HepG2 (cell line): Measurements from ENCODE around the gene AMIGO1. TPM values are rescaled to one million over a fixed set of nuclear protein-coding genes. Genes with fewer than 3 reads are reported as not detected.

ENCODE experiments used
- BCLAF1 ChIP-seq: fragments of 450-650 bp; IDR thresholded peaks from 2 replicates; pipeline ENCODE4 v1.6.1; 2017; ENCODE audit warnings: mild to moderate bottlenecking
- HNRNPK ChIP-seq: fragments of 200-400 bp; formaldehyde crosslinking; IDR thresholded peaks from 2 replicates; pipeline ENCODE4 v1.6.1; 2018; ENCODE audit warnings: low read length, low read depth, moderate library complexity, mild to moderate bottlenecking; ENCODE audit not compliant: poor library complexity, severe bottlenecking
- KDM5A ChIP-seq: fragments of 200-600 bp; sonication (generic); IDR thresholded peaks from 2 replicates; pipeline ENCODE4 v1.7.0; 2018; ENCODE audit warnings: antibody characterized with exemption, mild to moderate bottlenecking, low read length, borderline replicate concordance
- NFIB ChIP-seq: sonication (generic); formaldehyde crosslinking; IDR thresholded peaks from 2 replicates; pipeline ENCODE4 v1.9.0; 2021; ENCODE audit warnings: missing genetic modification reagents, mild to moderate bottlenecking, borderline replicate concordance
- NPAS2 ChIP-seq: sonication (generic); formaldehyde crosslinking; IDR thresholded peaks from 2 replicates; pipeline ENCODE4 v1.8.0; 2022; ENCODE audit warnings: mild to moderate bottlenecking, missing genetic modification reagents, borderline replicate concordance
- NR2F1 ChIP-seq, 2 experiments: fragments of 450-650 bp in 1 of 2; formaldehyde crosslinking in 1 of 2; IDR thresholded peaks; 2 replicates each; pipeline versions ENCODE4 v1.5.0 to v1.6.1; 2016 to 2020; ENCODE audit warnings: mild to moderate bottlenecking in 1 of 2, missing compliant biosample characterization in 1 of 2, missing genetic modification reagents in 1 of 2, moderate library complexity in 1 of 2
- RARA ChIP-seq: IDR thresholded peaks from 2 replicates; pipeline ENCODE4 v1.6.1; 2016; ENCODE audit warnings: missing genetic modification reagents, missing compliant biosample characterization
- SCMH1 ChIP-seq: sonication (generic); formaldehyde crosslinking; IDR thresholded peaks from 2 replicates; pipeline ENCODE4 v1.9.0; 2021; ENCODE audit warnings: missing genetic modification reagents, mild to moderate bottlenecking, borderline replicate concordance
- STAT6 ChIP-seq: sonication (generic); formaldehyde crosslinking; IDR thresholded peaks from 2 replicates; pipeline ENCODE4 v1.4.0; 2020; ENCODE audit warnings: missing genetic modification reagents, mild to moderate bottlenecking, borderline replicate concordance
- TBX2 ChIP-seq: sonication (generic); formaldehyde crosslinking; IDR thresholded peaks from 2 replicates; pipeline ENCODE4 v1.5.0; 2020; ENCODE audit warnings: missing genetic modification reagents, mild to moderate bottlenecking, borderline replicate concordance
- TFDP1 ChIP-seq: IDR thresholded peaks from 2 replicates; pipeline ENCODE4 v1.6.1; 2016; ENCODE audit warnings: missing compliant biosample characterization, missing genetic modification reagents, borderline replicate concordance
- WIZ ChIP-seq: sonication (generic); formaldehyde crosslinking; IDR thresholded peaks from 2 replicates; pipeline ENCODE4 v1.5.1; 2020; ENCODE audit warnings: mild to moderate bottlenecking, missing genetic modification reagents
- ZBTB42 ChIP-seq: sonication (generic); formaldehyde crosslinking; IDR thresholded peaks from 2 replicates; pipeline ENCODE4 v1.5.0; 2020; ENCODE audit warnings: mild to moderate bottlenecking, missing genetic modification reagents
- ZFX ChIP-seq: sonication (generic); formaldehyde crosslinking; IDR thresholded peaks from 2 replicates; pipeline ENCODE4 v1.4.0; 2020; ENCODE audit warnings: mild to moderate bottlenecking, low read depth, missing genetic modification reagents, moderate library complexity
- ZNF124 ChIP-seq: sonication (generic); formaldehyde crosslinking; IDR thresholded peaks from 2 replicates; pipeline ENCODE4 v1.4.0; 2020; ENCODE audit warnings: missing genetic modification reagents
- ZNF713 ChIP-seq: sonication (generic); formaldehyde crosslinking; IDR thresholded peaks from 2 replicates; pipeline ENCODE4 v1.4.0; 2020; ENCODE audit warnings: mild to moderate bottlenecking, missing genetic modification reagents
- ZUFSP ChIP-seq: sonication (generic); formaldehyde crosslinking; IDR thresholded peaks from 2 replicates; pipeline ENCODE4 v1.9.0; 2021; ENCODE audit warnings: missing genetic modification reagents, mild to moderate bottlenecking, borderline replicate concordance
- polyA plus RNA-seq, 8 experiments: library from polyadenylated mRNA; depleted of rRNA in 3 of 8; stranded (reverse) in 7 of 8; unstranded in 1 of 8; fragments of >200 nt; fragmentation: Illumina TruSeq in 4 of 8; extraction: Trizol in 4 of 8; gene quantifications; 2 replicates each; pipeline versions ENCODE4 v1.2.1 to v1.2.3, GENCODE V29; 2011 to 2016; ENCODE audit warnings: low read depth in 4 of 8, missing spikeins in 1 of 8, mixed read lengths in 1 of 8; ENCODE audit not compliant: insufficient read depth in 1 of 8
- total RNA-seq, 5 experiments: library from RNA; depleted of rRNA; stranded (reverse); fragments of >200 nt; fragmentation: Illumina TruSeq; extraction: Trizol; gene quantifications; 2 replicates each; pipeline ENCODE4 v1.2.3, GENCODE V29; 2016; ENCODE audit warnings: low read depth in 1 of 5
- TF ChIP-seq, protein P1 (sequence below): sonication (generic); IDR thresholded peaks from 2 replicates; pipeline ENCODE4 v1.6.1; 2016; ENCODE audit warnings: low read depth, borderline replicate concordance

Gene AMIGO1
- total and polyA plus RNA-seq, 2 of the 13 experiments (the other 11 are each of a cell fraction or from before 2014, with no cell fraction given), result 0.40 to 1.3 TPM

- no peak for TF ChIP-seq STAT6 (CRISPR knock-in tag)
- no peak for TF ChIP-seq ZBTB42 (CRISPR knock-in tag)
- no peak for TF ChIP-seq BCLAF1
- peak; percentile 95 for TF ChIP-seq ZFX
- TF ChIP-seq NR2F1 (CRISPR knock-in tag; IDR thresholded peaks at IDR 0.05), result no peak
- no peak for TF ChIP-seq TFDP1 (CRISPR knock-in tag)
- TF ChIP-seq HNRNPK, result no peak
- no peak for TF ChIP-seq ZUFSP (CRISPR knock-in tag)
- TF ChIP-seq RARA (CRISPR knock-in tag), result peak; percentile 45; the same call in 1 of the 2 replicates
- no peak for TF ChIP-seq SCMH1
- TF ChIP-seq WIZ, result 0 out of 2 replicates have a peak, but pooled peaks have one; percentile 32
- 0 out of 2 replicates have a peak, but pooled peaks have one; percentile 17 for TF ChIP-seq ZNF124
- no peak for TF ChIP-seq NPAS2 (CRISPR knock-in tag)
- TF ChIP-seq TBX2 (CRISPR knock-in tag), result peak; percentile 72; the same call in 1 of the 2 replicates
- TF ChIP-seq, protein P1, sequence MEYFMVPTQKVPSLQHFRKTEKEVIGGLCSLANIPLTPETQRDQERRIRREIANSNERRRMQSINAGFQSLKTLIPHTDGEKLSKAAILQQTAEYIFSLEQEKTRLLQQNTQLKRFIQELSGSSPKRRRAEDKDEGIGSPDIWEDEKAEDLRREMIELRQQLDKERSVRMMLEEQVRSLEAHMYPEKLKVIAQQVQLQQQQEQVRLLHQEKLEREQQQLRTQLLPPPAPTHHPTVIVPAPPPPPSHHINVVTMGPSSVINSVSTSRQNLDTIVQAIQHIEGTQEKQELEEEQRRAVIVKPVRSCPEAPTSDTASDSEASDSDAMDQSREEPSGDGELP, result peak; percentile 6; the same call in 1 of the 2 replicates
- TF ChIP-seq NFIB (CRISPR knock-in tag), result no peak
- TF ChIP-seq KDM5A, result peak; percentile 73; the same call in 1 of the 2 replicates
- TF ChIP-seq ZNF713 (CRISPR knock-in tag), result no peak
These were observed 39.1 kb upstream of the AMIGO1 start, which contains the start of gene GNAI3 (continued) for GRCh38 chr1:109548321-109549267.
